Neural cell (in vitro differentiated cells): ENCODE results near the gene ODAD3. TPM values are rescaled to one million over a fixed set of nuclear protein-coding genes. Genes with fewer than 3 reads are reported as not detected.
"Not testable (repeated sequence)": the region's sequence is repeated elsewhere in the genome, so short reads cannot be mapped to it uniquely, and the experiment has no call there.

ENCODE experiments used
- H2AFZ ChIP-seq: fragments of 200-600, 300-800 bp; sonication (generic), shearing (Covaris generic); 2 replicates; pipeline ENCODE4 v1.6.0; 2014; ENCODE audit warnings: low read depth, mild to moderate bottlenecking, antibody characterized with exemption, low read length, moderate library complexity
- H3F3A ChIP-seq: fragments of 200-600 bp; shearing (Covaris generic); 2 replicates; pipeline ENCODE4 v1.6.1; 2016; ENCODE audit warnings: mild to moderate bottlenecking, moderate library complexity, mixed read lengths, antibody characterized with exemption, low read length; ENCODE audit not compliant: insufficient read depth, poor library complexity, severe bottlenecking
- H3K27ac ChIP-seq: fragments of 200-600, 300-800 bp; sonication (generic), shearing (Covaris generic); 2 replicates; pipeline ENCODE4 v1.5.1; 2014; ENCODE audit warnings: mild to moderate bottlenecking, low read length, moderate library complexity
- H3K27me3 ChIP-seq: fragments of 300-800, 200-600 bp; sonication (generic), shearing (Covaris generic); 2 replicates; pipeline ENCODE4 v1.6.0; 2014; ENCODE audit warnings: mild to moderate bottlenecking, low read depth, low read length, moderate library complexity; ENCODE audit not compliant: insufficient read depth
- H3K36me3 ChIP-seq: fragments of 300-800, 200-600 bp; sonication (generic), shearing (Covaris generic); 2 replicates; pipeline ENCODE4 v1.5.1; 2014; ENCODE audit warnings: mild to moderate bottlenecking, antibody characterized with exemption, low read length, moderate library complexity; ENCODE audit not compliant: insufficient read depth
- H3K4me2 ChIP-seq: fragments of 300-800, 200-600 bp; sonication (generic), shearing (Covaris generic); 2 replicates; pipeline ENCODE4 v1.6.0; 2014; ENCODE audit warnings: mild to moderate bottlenecking, low read length
- H3K4me3 ChIP-seq: fragments of 300-800, 200-600 bp; sonication (generic), shearing (Covaris generic); 2 replicates; pipeline ENCODE4 v1.5.1; 2014; ENCODE audit warnings: mild to moderate bottlenecking, low read length, moderate library complexity
- H3K79me2 ChIP-seq: fragments of 200-600 bp; shearing (Covaris generic); replicated peaks from 2 replicates; pipeline ENCODE4 v1.6.0; 2014; ENCODE audit warnings: mild to moderate bottlenecking, low read length, moderate library complexity; ENCODE audit not compliant: insufficient read depth
- H3K9ac ChIP-seq: fragments of 300-800, 200-600 bp; sonication (generic), shearing (Covaris generic); 2 replicates; pipeline ENCODE4 v1.6.1; 2016; ENCODE audit warnings: mild to moderate bottlenecking, low read length, mixed read lengths
- H3K9me2 ChIP-seq: fragments of 200-600 bp; shearing (Covaris generic); 2 replicates; pipeline ENCODE4 v1.6.1; 2016; ENCODE audit warnings: mild to moderate bottlenecking, low read length, mixed read lengths; ENCODE audit not compliant: insufficient read depth
- H3K9me3 ChIP-seq: fragments of 200-600, 300-800 bp; sonication (generic), shearing (Covaris generic); 2 replicates; pipeline ENCODE4 v1.6.1; 2016; ENCODE audit warnings: mild to moderate bottlenecking, mixed run types, low read length, moderate library complexity, mixed read lengths
- H4K20me1 ChIP-seq: fragments of 200-600 bp; shearing (Covaris generic); 2 replicates; pipeline ENCODE4 v1.6.1; 2016; ENCODE audit warnings: mild to moderate bottlenecking, mixed run types; ENCODE audit not compliant: insufficient read depth
- EP300 ChIP-seq: fragments of 450-650 bp; conservative IDR thresholded peaks from 2 replicates; pipeline ENCODE4 v1.6.1; 2014; ENCODE audit warnings: antibody characterized with exemption, mild to moderate bottlenecking, moderate library complexity; ENCODE audit not compliant: poor library complexity, severe bottlenecking
- EZH2 ChIP-seq: fragments of 200-600, 300-800 bp; shearing (Covaris generic), sonication (generic); IDR thresholded peaks from 2 replicates; pipeline ENCODE4 v1.6.1; 2014; ENCODE audit warnings: antibody characterized with exemption, low read length, borderline replicate concordance, mild to moderate bottlenecking; ENCODE audit not compliant: insufficient read depth, poor library complexity, severe bottlenecking
- MXI1 ChIP-seq: fragments of 450-650 bp; conservative IDR thresholded peaks from 2 replicates; pipeline ENCODE4 v1.6.1; 2014; ENCODE audit warnings: antibody characterized with exemption, mild to moderate bottlenecking; ENCODE audit not compliant: poor library complexity, severe bottlenecking
- POLR2AphosphoS5 ChIP-seq: IDR thresholded peaks from 2 replicates; pipeline ENCODE4 v1.6.1; 2012
- RAD21 ChIP-seq: fragments of 450-650 bp; conservative IDR thresholded peaks from 2 replicates; pipeline ENCODE4 v1.6.1; 2014; ENCODE audit warnings: antibody characterized with exemption, mild to moderate bottlenecking, moderate library complexity
- REST ChIP-seq: IDR thresholded peaks from 2 replicates; pipeline ENCODE4 v1.6.1; 2012; ENCODE audit warnings: borderline replicate concordance
- SMC3 ChIP-seq: fragments of 450-650 bp; conservative IDR thresholded peaks from 2 replicates; pipeline ENCODE4 v1.6.1; 2014; ENCODE audit warnings: antibody characterized with exemption, mild to moderate bottlenecking, moderate library complexity; ENCODE audit not compliant: poor library complexity
- TAF1 ChIP-seq: IDR thresholded peaks from 2 replicates; pipeline ENCODE4 v1.6.1; 2012; ENCODE audit warnings: low read depth
- polyA plus RNA-seq: library from polyadenylated mRNA; depleted of rRNA; stranded (reverse); fragments of >200 nt; gene quantifications from 2 replicates; pipeline ENCODE4 v1.2.3, GENCODE V29; 2014
- TF ChIP-seq, protein P1 (sequence below): fragments of 450-650 bp; IDR thresholded peaks from 2 replicates; pipeline ENCODE4 v1.5.1; 2014; ENCODE audit warnings: antibody characterized with exemption, mild to moderate bottlenecking, moderate library complexity; ENCODE audit not compliant: poor library complexity, severe bottlenecking

The ODAD3 gene
- polyA plus RNA-seq, 1 donor from 2014 or later = 3.4 TPM

DNA sequence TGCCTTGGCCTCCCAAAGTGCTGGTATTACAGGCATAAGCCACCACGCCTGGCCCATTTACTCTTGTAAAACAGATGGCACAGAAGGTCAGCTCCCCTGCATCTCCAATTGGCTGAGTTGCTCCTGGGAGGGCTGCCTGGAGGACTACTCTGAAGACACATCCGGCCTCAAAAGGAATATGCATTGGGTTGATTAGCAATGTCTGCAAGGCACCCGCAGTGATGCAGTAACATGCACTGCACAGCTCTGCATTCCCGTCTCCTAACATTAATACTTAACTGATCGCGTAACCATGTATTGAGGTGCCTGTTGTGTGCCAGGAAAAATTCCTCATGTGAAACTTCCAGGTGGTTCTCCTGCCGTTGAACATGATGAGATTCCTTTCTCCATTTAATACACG is 40.9 kb upstream of the ODAD3 start:
- Histone ChIP-seq H3K9me2 (no peaks in the 10 kb centered on the region), H3F3A (no peaks in the 10 kb centered on the region), H3K36me3 (no peaks in the 10 kb centered on the region), H3K79me2 (peaks cover 58% of the 10 kb centered on the region), H3K9me3 (no peaks in the 10 kb centered on the region), H2AFZ (no peak overlapping the region), H3K4me3 (no peak overlapping the region), H3K9ac (no peak overlapping the region), H3K27ac (no peak overlapping the region), H3K27me3 (no peaks in the 10 kb centered on the region), H4K20me1 (no peaks in the 10 kb centered on the region), H3K4me2 (no peak overlapping the region)
- no peak for TF ChIP-seq TAF1
- TF ChIP-seq, protein P1, sequence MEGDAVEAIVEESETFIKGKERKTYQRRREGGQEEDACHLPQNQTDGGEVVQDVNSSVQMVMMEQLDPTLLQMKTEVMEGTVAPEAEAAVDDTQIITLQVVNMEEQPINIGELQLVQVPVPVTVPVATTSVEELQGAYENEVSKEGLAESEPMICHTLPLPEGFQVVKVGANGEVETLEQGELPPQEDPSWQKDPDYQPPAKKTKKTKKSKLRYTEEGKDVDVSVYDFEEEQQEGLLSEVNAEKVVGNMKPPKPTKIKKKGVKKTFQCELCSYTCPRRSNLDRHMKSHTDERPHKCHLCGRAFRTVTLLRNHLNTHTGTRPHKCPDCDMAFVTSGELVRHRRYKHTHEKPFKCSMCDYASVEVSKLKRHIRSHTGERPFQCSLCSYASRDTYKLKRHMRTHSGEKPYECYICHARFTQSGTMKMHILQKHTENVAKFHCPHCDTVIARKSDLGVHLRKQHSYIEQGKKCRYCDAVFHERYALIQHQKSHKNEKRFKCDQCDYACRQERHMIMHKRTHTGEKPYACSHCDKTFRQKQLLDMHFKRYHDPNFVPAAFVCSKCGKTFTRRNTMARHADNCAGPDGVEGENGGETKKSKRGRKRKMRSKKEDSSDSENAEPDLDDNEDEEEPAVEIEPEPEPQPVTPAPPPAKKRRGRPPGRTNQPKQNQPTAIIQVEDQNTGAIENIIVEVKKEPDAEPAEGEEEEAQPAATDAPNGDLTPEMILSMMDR = no peak
- TF ChIP-seq EZH2 = no peak
- TF ChIP-seq MXI1 = no peak
- TF ChIP-seq RAD21 = no peak
- TF ChIP-seq REST = no peak
- no peak for TF ChIP-seq POLR2AphosphoS5
- TF ChIP-seq SMC3 = no peak
- TF ChIP-seq EP300 = no peak

- H2AFZ ChIP-seq, H3K36me3 ChIP-seq, H3F3A ChIP-seq, H3K9ac ChIP-seq, H3K9me3 ChIP-seq, H4K20me1 ChIP-seq, H3K9me2 ChIP-seq, H3K27ac ChIP-seq, H3K4me2 ChIP-seq, H3K27me3 ChIP-seq, H3K4me3 ChIP-seq: not testable (repeated sequence)
- peaks cover 58% of the 10 kb centered on the region for H3K79me2 ChIP-seq
Observed at GRCh38 chr19:11475343-11475742, 40.4 kb upstream of the ODAD3 start.

GRCh38 chr19:11473725-11474124 is 38.8 kb upstream of the ODAD3 start:
- Histone ChIP-seq H3K27me3 (no peaks in the 10 kb centered on the region), H3K9ac (no peak overlapping the region), H3K79me2 (peaks cover 46% of the 10 kb centered on the region), H3K9me2 (no peaks in the 10 kb centered on the region), H3K4me3 (no peak overlapping the region), H4K20me1 (no peaks in the 10 kb centered on the region), H3F3A (no peaks in the 10 kb centered on the region), H3K27ac (no peak overlapping the region), H3K9me3 (no peaks in the 10 kb centered on the region), H3K36me3 (no peaks in the 10 kb centered on the region), H3K4me2 (no peak overlapping the region), H2AFZ (no peak overlapping the region)
- TF ChIP-seq, protein P1 = no peak
- no peak for TF ChIP-seq POLR2AphosphoS5

- H2AFZ ChIP-seq, H4K20me1 ChIP-seq, H3K9ac ChIP-seq, H3F3A ChIP-seq, H3K4me3 ChIP-seq, H3K27ac ChIP-seq, H3K9me2 ChIP-seq, H3K4me2 ChIP-seq, H3K27me3 ChIP-seq, H3K9me3 ChIP-seq, H3K36me3 ChIP-seq: not testable (repeated sequence)
- peaks cover 19% of the 10 kb centered on the region for H3K79me2 ChIP-seq
Observed at GRCh38 chr19:11468266-11468845, 33.4 kb upstream of the ODAD3 start.
